ENCODE data around the gene HECA. TPM values are rescaled to one million over a fixed set of nuclear protein-coding genes. Genes with fewer than 3 reads are reported as not detected.

Gene HECA
- total RNA-seq, 1 donor from 2014 or later = 21.0 TPM

DNA sequence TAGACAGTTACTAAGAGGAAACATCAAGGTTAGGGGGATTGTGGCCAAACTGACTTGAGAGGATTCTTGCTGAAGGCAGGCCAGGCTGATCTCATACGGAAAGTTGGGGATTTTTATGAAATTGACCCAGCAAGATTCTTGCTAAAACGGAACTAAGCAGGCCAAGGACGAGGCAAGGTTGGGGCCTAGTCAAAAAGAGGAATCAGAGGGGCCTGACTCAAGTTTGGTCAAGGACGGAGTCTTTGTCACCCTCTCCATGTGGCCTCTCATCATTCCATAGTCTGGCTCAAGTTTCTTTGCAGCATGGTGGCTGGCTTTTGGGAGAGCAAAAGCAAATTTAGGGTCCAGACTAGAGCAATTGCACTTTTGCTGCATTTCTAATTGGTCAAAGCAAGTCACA is 7.9 kb upstream of the HECA start:
- Mint-ChIP-seq H3K36me3 (ENCODE audit: unreplicated experiment) (no peaks in the 10 kb centered on the region), H3K4me1 (ENCODE audit: low read depth, unreplicated experiment) (no peaks in the 10 kb centered on the region), H3K4me3 (ENCODE audit: unreplicated experiment) (no peak overlapping the region), H3K27ac (ENCODE audit: unreplicated experiment) (no peak overlapping the region), H3K27me3 (ENCODE audit: unreplicated experiment) (no peaks in the 10 kb centered on the region), H3K9me3 (ENCODE audit: unreplicated experiment) (no peaks in the 10 kb centered on the region)
- TF ChIP-seq, protein P1, sequence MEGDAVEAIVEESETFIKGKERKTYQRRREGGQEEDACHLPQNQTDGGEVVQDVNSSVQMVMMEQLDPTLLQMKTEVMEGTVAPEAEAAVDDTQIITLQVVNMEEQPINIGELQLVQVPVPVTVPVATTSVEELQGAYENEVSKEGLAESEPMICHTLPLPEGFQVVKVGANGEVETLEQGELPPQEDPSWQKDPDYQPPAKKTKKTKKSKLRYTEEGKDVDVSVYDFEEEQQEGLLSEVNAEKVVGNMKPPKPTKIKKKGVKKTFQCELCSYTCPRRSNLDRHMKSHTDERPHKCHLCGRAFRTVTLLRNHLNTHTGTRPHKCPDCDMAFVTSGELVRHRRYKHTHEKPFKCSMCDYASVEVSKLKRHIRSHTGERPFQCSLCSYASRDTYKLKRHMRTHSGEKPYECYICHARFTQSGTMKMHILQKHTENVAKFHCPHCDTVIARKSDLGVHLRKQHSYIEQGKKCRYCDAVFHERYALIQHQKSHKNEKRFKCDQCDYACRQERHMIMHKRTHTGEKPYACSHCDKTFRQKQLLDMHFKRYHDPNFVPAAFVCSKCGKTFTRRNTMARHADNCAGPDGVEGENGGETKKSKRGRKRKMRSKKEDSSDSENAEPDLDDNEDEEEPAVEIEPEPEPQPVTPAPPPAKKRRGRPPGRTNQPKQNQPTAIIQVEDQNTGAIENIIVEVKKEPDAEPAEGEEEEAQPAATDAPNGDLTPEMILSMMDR (IDR thresholded peaks at IDR 0.05; ENCODE audit: partially characterized antibody, unreplicated experiment) = no peak
- DNase-seq = no peak

DNA sequence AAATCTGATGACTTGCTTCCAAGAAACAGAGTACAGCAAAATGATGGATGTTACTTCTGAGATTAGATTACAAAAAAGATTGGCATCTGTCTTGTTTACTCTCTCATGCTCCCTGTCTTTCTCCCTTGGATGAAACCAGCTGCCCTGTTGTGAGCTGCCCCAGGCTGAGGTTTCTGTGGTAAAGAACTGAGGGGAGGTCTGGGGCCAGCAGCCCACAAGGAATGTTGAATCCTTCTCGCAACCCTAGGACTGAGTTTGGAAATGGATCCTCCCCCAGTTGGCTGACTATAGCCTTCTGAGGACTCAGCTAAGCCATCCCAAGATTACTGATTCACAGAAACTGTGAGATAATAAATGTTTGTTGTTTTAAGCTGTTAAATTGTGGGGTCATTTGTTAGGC is 5.6 kb upstream of the HECA start:
- Mint-ChIP-seq H3K36me3 (ENCODE audit: unreplicated experiment) (no peaks in the 10 kb centered on the region), H3K27me3 (ENCODE audit: unreplicated experiment) (peaks cover 2% of the 10 kb centered on the region), H3K9me3 (ENCODE audit: unreplicated experiment) (peaks cover 7% of the 10 kb centered on the region), H3K4me1 (ENCODE audit: low read depth, unreplicated experiment) (no peaks in the 10 kb centered on the region), H3K4me3 (ENCODE audit: unreplicated experiment) (no peak overlapping the region), H3K27ac (ENCODE audit: unreplicated experiment) (no peak overlapping the region)
- TF ChIP-seq, protein P1 (IDR thresholded peaks at IDR 0.05; ENCODE audit: partially characterized antibody, unreplicated experiment) = no peak
- DNase-seq = no peak

DNA sequence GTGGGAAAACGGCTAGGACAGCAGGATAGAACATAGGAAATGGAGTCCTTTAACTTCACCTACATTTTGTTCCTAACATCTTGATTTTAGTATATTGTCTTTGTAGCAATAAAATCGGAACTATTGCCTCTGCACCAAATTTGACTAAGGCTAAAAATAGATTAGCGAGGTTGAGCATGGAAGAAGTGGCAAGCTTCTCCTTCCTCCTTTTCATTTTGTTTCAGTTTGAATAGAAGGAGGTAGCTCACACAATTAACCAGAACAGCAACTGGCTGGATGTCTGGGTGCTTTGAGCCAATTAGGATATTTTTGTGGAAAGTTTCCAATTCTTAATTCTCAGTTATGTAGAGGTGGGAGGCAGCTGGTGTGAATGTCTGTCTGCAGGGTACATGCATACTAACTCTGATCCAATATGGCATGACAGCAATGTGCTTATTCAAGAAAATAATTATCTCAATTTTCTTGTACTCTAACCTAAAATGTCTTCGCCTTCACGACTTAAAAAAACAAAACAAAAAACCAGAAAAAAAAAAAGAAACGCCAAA is 3.1 kb upstream of the HECA start:
- H3K4me1 Mint-ChIP-seq (ENCODE audit: low read depth, unreplicated experiment) = peaks cover 2% of the 10 kb centered on the region
- no peak overlapping the region for H3K4me3 Mint-ChIP-seq (ENCODE audit: unreplicated experiment)
- peaks cover 12% of the 10 kb centered on the region for H3K9me3 Mint-ChIP-seq (ENCODE audit: unreplicated experiment)
- H3K27me3 Mint-ChIP-seq (ENCODE audit: unreplicated experiment) = peaks cover 7% of the 10 kb centered on the region
- H3K27ac Mint-ChIP-seq (ENCODE audit: unreplicated experiment) = no peak overlapping the region
- H3K36me3 Mint-ChIP-seq (ENCODE audit: unreplicated experiment) = no peaks in the 10 kb centered on the region
- TF ChIP-seq, protein P1 (IDR thresholded peaks at IDR 0.05; ENCODE audit: partially characterized antibody, unreplicated experiment) = no peak
- DNase-seq = no peak

DNA sequence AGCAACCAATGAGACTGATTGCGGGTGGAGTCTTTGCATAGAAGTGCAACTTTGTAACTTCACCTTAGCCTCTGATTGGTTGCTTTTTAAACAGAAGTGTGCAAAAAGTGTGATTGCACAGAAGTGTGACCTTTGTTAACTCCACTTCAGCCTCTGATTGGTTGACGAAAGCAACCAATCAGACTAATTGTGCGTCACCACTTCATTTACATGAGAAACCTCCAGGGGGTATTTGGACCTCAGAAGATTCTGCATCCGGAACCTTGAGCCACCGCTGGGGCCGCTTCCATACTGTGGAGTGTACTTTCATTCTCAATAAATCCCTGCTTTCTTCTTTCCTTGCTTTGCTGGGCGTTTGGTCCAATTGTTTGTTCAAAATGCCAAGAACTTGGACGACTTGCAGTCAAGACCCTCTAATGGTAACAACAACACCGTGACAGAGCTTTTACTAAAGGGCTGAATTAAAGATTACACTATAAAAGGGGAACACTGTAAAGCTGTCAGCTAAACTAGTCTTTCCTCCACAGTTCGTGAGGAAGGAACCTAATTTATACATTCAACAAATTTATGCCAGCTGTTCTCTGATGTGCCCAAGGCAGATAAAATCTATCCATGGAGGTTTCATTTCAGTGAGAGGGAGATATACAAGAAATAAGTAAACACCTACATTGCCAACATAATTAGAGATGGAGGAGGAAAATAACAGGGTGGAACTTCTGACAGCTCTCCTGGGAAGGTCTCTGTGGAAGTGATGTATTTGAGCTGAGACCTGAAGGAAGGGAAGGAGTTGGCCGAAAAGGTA is 1.4 kb upstream of the HECA start:
- Mint-ChIP-seq H3K9me3 (ENCODE audit: unreplicated experiment) (peaks cover 12% of the 10 kb centered on the region), H3K27me3 (ENCODE audit: unreplicated experiment) (peaks cover 7% of the 10 kb centered on the region)

DNA sequence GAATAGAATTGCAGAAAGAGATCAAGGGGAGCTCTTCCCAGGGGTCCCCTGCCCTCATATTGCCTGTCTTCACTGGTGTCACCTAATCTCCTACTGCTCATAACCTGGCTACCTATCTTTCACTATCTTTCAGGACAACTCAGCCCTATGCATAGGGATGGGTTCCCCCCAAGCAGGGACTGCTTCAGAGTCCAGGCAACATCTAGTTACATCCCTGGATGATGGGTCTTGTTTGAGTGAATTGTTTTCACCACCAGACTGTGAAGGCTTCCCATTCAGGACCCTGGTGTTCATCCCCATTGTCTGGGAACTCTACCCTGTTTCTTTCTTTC is 850 bp upstream of the HECA start:
- TF ChIP-seq, protein P1 (IDR thresholded peaks at IDR 0.05; ENCODE audit: partially characterized antibody, unreplicated experiment) = no peak
- Mint-ChIP-seq H3K9me3 (ENCODE audit: unreplicated experiment) (peaks cover 12% of the 10 kb centered on the region), H3K27ac (ENCODE audit: unreplicated experiment) (no peak overlapping the region), H3K36me3 (ENCODE audit: unreplicated experiment) (no peaks in the 10 kb centered on the region), H3K4me1 (ENCODE audit: low read depth, unreplicated experiment) (peaks cover 10% of the 10 kb centered on the region), H3K4me3 (ENCODE audit: unreplicated experiment) (peak overlapping the region; percentile 28), H3K27me3 (ENCODE audit: unreplicated experiment) (peaks cover 7% of the 10 kb centered on the region)
- DNase-seq = no peak

More for the DNA sequence above, 1.4 kb upstream of the HECA start:
- TF ChIP-seq, protein P1 (IDR thresholded peaks at IDR 0.05; ENCODE audit: partially characterized antibody, unreplicated experiment) = no peak
- H3K27ac Mint-ChIP-seq (ENCODE audit: unreplicated experiment) = no peak overlapping the region
- H3K36me3 Mint-ChIP-seq (ENCODE audit: unreplicated experiment) = no peaks in the 10 kb centered on the region
- DNase-seq = no peak
- H3K4me1 Mint-ChIP-seq (ENCODE audit: low read depth, unreplicated experiment) = peaks cover 10% of the 10 kb centered on the region
- H3K4me3 Mint-ChIP-seq (ENCODE audit: unreplicated experiment) = peak overlapping the region; percentile 28
